Measurements from ENCODE around the gene FAM210A. TPM values are rescaled to one million over a fixed set of nuclear protein-coding genes. Genes with fewer than 3 reads are reported as not detected.
"Not testable (repeated sequence)": the region's sequence is repeated elsewhere in the genome, so short reads cannot be mapped to it uniquely, and the experiment has no call there.

FAM210A gene, protein sequence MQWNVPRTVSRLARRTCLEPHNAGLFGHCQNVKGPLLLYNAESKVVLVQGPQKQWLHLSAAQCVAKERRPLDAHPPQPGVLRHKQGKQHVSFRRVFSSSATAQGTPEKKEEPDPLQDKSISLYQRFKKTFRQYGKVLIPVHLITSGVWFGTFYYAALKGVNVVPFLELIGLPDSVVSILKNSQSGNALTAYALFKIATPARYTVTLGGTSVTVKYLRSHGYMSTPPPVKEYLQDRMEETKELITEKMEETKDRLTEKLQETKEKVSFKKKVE
- total RNA-seq: 48.4 TPM
- long read RNA-seq, full-length matches to known transcripts: 52 of 64 reads
- long read RNA-seq, partial matches to known transcripts: 0 of 64 reads
- long read RNA-seq, other reads (novel, unspliced or antisense): 12 of 64 reads

DNA sequence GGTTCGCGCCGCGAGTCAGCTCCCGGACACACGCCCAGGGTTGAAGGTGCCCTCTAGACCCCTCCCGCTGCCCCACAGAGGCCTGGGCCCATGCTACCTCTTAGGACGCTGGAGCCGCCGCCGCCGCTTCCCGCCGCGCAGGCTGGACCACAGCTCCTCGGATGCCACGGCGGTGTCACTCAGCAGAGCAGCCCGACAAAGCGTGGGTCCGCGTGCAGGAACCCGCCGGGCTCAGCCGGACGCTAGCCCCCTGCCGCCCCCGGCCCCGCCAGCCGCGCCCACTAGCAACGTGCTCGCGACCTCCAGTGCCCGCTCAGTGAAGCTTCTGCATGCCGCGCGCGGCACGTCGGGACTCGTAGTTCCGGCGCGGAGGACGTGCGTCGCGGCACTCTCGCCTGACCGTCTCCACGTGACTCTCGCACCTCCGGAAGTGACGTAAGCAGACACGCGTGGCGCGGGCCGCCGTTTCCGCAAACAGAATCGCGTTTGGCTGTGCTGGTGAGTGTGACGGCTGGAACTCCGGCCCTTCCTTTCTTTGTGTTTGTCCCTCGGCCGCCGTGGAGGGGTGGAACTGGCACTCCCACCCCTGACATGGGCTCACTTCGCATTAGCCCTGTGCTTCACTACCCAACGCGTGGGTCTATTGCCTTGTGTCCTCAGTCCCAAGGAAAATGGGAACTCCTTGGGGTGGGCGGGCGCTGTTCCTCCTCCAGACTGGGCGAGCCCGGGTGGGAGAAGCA, at the start of gene FAM210A, which contains the start of gene RNMT:
Gene FAM210A (minus strand): TSS at position 327 of the 740 bp plus-strand sequence. CDS start 44,481 bp downstream, outside the sequence.
Gene RNMT (plus strand): TSS at position 442 of the 740 bp plus-strand sequence. CDS start 4,845 bp downstream, outside the sequence.
- intact Hi-C loops (cut with DNase I): loop anchor here (2.0 to 5.0 kb wide), 4 partner anchors 64 to 509 kb away; partner anchors contain the start of gene LDLRAD4
- peak; percentile 98 for DNase-seq (ENCODE audit: low spot score)

DNA sequence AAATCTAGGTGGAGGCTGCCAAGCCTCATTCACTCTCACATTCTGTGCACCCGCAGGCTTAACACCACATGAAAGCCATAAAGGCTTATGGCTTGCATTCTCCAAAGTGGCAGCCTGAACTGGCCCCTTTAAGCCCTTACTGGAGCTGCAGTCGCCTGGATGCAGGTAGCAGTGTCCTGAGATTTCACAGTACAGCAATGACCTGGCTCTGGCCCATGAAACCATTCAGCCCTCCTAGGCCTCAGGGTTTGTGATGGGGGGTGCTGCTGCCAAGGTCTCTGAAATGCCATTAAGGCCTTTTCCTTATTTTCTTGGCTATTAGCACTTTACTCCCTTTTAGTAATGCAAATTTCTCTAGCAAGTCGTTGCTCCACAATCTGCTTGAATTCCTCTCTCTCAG, 48.7 kb upstream of the FAM210A start:
- DNase-seq (ENCODE audit: low spot score): no peak
- intact Hi-C loops (cut with DNase I): no loop called here

DNA sequence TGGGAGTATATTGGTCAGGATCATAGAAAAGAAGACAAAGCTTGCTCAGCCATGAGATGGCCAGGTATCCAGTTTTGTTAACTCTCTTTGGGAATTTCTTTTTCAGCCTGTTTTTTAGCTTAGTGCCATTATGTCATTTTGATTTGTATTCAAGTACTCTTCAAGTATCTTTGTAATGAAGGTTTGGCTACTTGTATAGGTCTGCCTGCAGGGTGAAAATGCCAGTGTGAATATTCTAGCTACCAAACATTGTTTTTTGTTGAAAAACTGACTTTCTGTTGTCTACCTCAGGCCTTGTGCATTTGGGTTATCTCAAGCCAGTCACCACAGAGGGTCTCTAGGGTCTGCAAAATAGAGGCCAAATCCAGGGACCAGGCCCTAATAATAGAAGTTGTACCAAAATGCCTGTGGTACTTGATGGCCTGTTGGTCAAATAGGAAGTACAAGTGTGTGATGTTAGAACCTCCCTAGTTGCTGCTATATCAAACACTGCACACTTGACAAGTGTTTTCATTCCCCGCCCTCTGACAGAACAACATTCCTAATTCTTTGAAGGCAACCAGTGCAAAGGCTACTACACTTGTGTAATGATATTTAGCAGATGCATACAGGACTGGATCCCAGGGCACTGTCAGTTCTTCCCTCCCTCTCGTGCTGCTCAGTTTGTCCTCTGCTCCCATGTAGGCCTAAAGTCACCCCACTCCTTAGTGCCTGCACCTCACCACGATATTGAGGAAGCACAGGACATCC, 36.5 kb upstream of the FAM210A start:
- no peak for DNase-seq (ENCODE audit: low spot score)
- intact Hi-C loops (cut with DNase I): no loop called here

DNA sequence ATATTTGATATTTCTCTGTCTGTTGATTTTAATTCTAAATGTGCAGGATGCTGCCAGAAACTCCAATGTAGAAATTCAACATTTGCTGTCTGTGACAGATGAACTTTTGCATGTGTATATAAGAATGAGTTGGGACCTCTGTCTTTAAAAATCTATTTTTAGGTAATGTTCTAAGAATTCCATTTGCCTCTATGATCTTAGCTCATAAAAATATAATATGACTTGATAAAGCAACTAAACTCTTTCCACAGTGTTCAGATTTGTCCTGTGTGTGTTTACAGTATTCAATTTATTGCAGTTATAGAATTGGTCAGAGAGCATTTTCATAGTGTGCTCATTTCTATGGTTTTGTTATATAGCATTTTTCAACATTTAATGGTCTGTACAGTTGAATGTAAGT, 33.7 kb upstream of the FAM210A start:
- DNase-seq (ENCODE audit: low spot score): no peak
- intact Hi-C loops (cut with DNase I): no loop called here

DNA sequence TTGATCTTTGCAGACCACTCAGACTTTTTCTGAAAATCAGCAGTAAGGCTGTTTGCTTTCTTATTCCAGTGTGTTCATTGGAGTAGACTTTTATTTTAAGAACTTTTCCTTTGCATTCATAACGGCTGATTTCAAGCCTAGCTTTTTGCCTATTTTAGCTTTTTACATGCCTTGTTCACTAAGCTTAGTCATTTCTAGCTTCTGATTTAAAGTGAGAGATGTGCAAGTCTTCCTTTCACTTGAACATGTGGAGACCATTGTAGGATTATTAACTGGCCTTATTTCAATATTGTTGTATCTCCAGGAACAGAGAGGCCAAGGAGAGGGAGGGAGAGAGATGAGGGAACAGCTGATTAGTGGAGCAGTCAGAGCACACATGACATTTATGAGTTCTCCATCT, 32.3 kb upstream of the FAM210A start:
- intact Hi-C loops (cut with DNase I): no loop called here
- no peak for DNase-seq (ENCODE audit: low spot score)

DNA sequence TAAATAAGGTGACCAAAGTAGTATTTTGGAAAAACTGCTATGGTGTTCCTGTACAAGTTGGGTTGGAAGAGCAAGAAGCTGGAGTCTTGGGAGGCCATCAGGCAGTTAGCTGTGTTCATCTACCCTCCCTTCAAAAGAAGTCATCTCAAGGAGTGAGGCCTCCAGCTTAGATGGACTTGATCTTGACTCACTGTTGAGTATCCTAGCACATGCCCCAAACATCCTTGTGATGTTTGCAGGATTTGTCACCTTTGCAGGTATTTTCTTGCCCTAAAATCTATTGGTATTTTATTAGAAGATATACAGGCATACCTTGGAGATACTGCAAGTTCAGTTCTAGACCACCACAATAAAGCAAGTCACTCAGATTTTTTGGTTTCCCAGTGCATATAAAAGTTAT, 30.3 kb upstream of the FAM210A start:
- no peak for DNase-seq (ENCODE audit: low spot score)
- intact Hi-C loops (cut with DNase I): no loop called here

DNA sequence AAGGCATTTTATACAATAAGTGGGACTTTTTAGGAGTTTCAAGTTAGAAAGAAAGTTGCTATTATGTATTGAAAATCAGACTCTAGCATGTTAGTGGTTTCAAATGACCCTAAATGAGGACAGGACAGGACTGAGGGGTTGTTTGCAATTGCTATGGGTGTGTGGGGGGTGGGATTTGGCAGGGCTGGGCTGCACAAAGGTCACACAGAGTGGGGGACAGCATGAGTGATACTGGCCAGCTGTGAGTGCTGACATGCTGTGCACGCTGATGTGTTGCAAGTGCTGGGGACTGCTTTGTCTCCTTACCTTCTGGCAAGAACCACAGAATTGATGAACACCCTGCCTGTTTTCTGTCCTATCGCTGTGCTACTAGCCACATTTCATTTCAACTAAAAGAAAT, 29.9 kb upstream of the FAM210A start:
- no peak for DNase-seq (ENCODE audit: low spot score)
- intact Hi-C loops (cut with DNase I): no loop called here

DNA sequence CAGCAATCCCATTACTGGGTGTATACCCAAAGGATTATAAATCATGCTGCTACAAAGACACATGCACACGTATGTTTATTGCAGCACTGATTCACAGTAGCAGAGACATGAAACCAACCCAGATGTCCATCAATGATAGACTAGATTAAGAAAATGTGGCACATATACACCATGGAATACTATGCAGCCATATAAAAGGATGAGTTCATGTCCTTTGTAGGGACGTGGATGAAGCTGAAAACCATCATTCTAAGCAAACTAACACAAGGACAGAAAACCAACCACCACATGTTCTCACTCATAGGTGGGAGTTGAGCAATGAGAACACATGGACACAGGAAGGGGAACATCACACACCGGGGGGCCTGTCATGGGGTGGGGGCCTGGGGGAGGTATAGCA, 25.2 kb upstream of the FAM210A start:
- intact Hi-C loops (cut with DNase I); DNase-seq (ENCODE audit: low spot score): not testable (repeated sequence)

DNA sequence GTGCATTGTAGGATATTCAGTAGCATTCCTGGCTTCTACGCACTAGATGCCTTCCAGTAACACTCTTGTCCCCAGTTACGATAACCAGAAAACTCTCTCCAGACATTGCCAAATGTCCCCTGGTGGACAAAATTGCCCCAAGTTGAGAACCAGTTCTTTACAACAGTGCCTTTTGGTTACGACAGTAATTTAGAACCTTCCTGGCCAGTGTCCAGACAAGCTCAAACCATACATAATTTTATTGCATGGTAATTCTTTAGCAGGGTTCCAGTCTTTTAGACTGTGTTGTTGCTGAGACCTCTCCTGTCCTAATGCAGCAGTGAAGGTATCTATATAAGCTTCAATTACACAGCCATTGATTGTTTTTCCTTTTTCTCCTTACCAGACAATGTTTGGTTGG, 20.3 kb upstream of the FAM210A start:
- intact Hi-C loops (cut with DNase I): no loop called here
- no peak for DNase-seq (ENCODE audit: low spot score)

DNA sequence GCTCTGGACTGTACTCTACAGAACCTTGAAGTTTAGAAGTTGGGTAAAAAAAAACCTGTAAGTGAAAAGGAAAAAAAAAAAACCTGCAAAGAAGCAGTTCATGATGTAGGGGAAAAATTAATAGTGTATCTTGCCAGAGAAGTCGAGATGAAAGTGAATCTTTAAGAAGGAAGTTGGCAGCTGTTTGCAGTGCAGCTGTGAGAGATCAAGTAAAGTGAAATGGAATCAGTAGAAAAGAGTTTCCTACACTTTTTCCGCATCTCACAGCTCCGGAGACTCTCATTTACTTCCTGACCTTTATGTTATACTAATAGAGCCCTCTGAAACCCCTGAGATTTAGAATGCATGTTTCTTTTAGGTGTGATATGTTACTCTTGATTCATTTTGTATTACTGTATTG, 19.3 kb upstream of the FAM210A start:
- intact Hi-C loops (cut with DNase I): no loop called here
- no peak for DNase-seq (ENCODE audit: low spot score)

DNA sequence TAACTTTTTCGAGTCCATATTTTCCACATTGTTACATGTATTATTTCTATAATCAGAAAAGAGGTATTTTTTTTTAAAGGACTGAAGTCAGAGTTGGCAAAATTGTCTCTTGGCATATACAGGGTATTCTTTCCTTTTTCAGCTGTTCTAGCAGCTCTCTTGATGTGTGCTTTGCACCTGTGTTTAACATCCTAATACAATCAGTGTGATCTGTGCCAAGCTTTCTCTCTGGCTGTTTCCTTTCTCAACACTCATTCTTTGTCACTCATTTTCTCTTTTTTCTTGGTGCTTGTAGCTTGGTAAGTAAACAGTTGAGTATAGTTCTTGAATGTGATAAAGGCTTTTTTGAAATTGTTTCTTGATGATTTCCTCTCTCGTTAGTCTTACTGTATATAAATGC, 9.3 kb upstream of the FAM210A start:
- intact Hi-C loops (cut with DNase I): no loop called here
- no peak for DNase-seq (ENCODE audit: low spot score)

DNA sequence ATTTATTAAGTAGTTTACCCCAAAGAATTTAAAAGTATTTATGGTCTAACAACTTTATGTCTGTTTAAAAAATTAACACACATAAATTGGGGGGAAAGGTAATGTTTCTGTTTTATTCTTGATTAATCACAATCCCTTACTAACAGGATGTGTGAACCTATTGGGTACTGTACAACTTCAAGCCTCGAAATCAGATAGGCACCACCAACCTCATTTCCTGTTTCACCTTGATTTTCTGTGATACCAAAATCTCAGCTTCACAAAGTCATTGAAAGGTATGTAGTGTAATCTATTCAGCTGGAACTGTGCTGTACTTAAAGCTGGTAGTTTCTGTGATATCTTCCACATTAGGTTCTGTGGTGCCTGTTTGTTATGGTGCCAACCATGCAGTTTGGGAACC, 4.1 kb upstream of the FAM210A start:
- no peak for DNase-seq (ENCODE audit: low spot score)
- intact Hi-C loops (cut with DNase I): no loop called here

DNA sequence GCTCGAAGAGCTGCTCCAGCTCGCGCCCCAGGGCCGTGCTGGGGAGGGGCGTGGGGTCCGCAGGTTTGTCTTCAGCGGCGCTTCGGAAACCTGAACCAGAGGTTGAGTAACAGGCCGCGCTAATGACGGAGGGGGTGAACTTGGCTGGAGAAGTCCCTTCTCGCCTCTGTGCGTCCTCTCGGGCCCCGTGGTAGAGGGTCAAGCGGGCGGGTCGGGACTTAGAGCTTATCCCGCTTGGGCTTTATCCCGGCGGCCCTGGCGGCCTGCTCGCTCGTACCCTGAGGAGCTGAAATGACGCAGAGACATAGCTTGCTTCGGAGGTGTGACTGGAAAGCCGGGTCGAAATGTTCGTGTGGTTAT, 594 bp upstream of the FAM210A start:
- DNase-seq (ENCODE audit: low spot score): no peak
- intact Hi-C loops (cut with DNase I): loop anchor here (2.0 to 5.0 kb wide), 4 partner anchors 65 to 510 kb away; partner anchors contain the start of gene LDLRAD4

DNA sequence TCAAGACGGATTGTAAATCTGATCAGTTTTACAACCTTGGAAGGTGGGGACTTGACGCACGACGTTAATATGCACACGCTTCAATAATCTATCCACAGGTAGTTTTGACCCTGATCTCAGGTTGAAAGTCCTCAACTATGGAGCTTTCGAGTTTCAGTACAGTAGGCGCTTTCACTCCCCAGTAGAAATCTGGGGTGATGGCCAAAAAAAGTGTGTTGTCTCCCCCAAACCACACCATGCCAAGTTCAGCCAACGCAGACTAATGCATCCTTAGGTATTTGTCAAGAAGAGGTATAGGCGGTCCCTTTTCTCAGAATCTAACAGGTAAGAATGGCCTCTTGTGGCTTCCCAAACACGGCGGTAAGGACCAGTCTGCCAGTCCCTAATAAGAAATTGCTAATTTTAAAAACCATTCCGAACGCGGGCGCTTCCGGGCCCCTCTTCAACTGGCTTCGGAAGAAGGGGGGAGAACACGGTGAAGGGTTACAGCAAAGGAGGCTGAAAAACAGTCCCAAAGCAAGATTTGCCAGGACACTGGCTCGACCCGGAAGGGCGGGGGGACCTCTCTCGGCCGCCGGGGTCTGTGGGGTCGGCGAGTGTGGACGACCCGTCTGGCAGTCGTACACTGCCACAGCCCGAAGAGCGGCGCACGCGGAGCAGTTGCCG, 659 bp downstream of the FAM210A start:
- peak; percentile 75 for DNase-seq (ENCODE audit: low spot score)
- intact Hi-C loops (cut with DNase I): loop anchor here (2.0 to 5.0 kb wide), 4 partner anchors 63 to 508 kb away; partner anchors contain the start of gene LDLRAD4

DNA sequence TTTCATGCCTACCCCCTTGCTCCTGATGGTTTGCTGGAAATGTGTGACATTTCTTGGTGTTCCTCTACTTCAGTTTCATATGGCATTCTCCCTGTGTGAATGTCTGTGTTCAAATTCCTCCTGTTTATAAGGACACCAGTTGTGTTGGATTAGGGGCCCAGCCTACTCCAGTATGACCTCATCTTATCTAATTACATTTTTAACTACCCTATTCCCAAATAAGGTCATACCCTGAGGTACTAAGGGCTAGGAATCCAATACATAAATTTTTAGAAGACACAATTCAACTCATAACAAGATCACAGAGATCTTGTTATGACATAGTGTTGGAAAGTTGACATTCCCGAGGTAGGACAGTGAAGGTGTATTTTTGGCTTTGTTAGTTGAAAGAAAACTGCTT, 5.5 kb downstream of the FAM210A start:
- intact Hi-C loops (cut with DNase I): no loop called here
- no peak for DNase-seq (ENCODE audit: low spot score)

DNA sequence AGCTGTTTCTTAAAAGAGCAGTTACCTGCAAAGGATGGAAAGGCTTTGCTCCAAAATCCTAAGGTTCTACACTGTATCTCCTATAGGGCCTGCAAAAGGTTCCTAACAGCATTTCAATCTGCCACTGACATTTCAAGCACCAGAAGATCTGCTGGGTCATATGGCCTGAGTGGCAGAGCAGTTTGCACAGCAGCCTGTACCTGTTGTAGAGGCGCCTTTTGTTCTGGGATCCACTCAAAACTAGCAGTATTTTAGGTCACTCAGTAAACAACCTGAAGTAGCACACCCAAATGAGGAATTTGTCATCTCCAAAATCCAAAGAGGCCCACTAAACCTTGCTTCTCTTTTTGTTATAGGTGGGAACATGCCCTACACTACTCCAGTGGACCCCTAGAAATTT, 6.2 kb downstream of the FAM210A start:
- intact Hi-C loops (cut with DNase I): no loop called here
- DNase-seq (ENCODE audit: low spot score): no peak

DNA sequence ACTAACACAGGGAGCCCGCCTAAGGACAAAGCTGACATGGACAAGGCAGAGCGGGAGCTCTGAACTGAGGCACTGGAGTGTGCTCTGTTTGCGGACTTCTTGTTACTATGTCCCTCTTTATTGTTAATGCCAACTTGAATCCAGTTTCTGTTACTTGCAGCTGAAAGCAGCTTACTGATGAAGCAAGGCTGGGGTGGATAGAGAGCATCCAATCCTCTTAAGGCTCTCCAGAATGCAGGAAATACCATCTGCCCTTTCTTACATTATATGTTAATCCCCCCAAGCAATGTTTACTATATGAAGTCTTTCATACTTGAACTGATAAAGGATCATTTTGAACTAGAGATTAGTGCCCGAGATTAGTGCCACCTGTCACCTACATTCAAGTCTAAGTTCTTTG, 9.4 kb downstream of the FAM210A start:
- DNase-seq (ENCODE audit: low spot score): no peak
- intact Hi-C loops (cut with DNase I): no loop called here

DNA sequence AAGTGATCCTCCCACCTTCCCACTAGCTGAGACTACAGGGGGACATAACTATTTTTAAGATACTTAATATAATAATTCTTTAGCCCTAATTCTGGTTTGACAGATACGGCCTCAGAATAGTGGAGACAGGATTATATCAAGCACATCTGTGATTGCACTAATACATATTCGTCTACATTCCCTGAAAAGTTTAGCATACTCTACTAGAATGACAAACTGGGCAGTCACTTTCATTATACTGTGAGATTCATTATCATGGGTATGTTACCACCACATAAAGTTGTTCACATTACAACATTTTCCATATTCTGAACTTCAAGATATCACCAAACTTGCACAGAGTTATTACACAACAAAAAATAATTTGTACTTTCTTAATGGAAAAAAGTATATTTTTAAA, 11.0 kb downstream of the FAM210A start:
- intact Hi-C loops (cut with DNase I): no loop called here

DNA sequence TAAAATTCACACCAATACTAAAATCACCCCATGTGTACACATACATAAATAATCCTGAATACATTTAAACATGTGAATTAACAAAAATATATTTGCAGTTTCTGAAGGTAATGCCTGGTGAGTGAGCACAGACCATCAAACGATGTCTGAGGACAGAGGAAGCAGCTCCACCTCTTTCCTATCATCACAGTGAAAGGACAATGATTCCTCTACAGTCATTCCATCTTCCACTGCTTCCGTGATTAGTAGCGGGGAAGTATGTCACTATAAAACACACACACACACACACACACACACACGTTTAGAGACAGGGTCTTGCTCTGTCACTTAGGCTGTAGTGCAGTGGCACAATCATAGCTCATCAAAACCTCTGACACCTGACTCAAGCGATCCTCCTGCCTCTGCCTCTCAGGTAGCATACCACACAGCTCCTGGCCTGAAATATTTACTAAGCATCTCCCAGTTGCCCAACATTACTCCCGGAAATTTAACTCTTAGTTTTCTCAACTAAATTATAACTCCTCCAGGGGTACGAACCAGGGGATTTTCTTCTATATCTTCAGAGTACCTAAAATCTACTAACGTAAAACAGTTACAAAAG, 12.8 kb downstream of the FAM210A start:
- DNase-seq (ENCODE audit: low spot score): no peak
- intact Hi-C loops (cut with DNase I): no loop called here

More for the DNA sequence above, 11.0 kb downstream of the FAM210A start:
- no peak for DNase-seq (ENCODE audit: low spot score)

Measured in cardiac septum (tissue), 1 donor.